Liver (tissue), 3 donors: ENCODE measurements around the gene CHRM5.

ENCODE experiments used
- CTCF ChIP-seq: fragments of 150-350 bp; IDR thresholded peaks from 2 replicates; pipeline ENCODE4 v1.5.1; 2017; ENCODE audit warnings: improper control_type of control experiment, low read depth, low read length; ENCODE audit not compliant: missing input control
- GABPA ChIP-seq, 2 donors: IDR thresholded peaks in 1 of 2; conservative IDR thresholded peaks in 1 of 2; 2 replicates each; pipeline ENCODE4 v1.6.1; 2016; ENCODE audit warnings: antibody characterized with exemption in 2 of 2, mild to moderate bottlenecking in 1 of 2, moderate library complexity in 1 of 2
- REST ChIP-seq: IDR thresholded peaks from 2 replicates; pipeline ENCODE4 v1.6.1; 2016; ENCODE audit warnings: antibody characterized with exemption, mild to moderate bottlenecking
- RXRA ChIP-seq, 2 donors: IDR thresholded peaks; 2 replicates each; pipeline ENCODE4 v1.6.1; 2017 to 2018; ENCODE audit warnings: antibody characterized with exemption in 2 of 2, mild to moderate bottlenecking in 1 of 2
- SP1 ChIP-seq: IDR thresholded peaks from 2 replicates; pipeline ENCODE4 v1.6.1; 2018; ENCODE audit warnings: antibody characterized with exemption, mild to moderate bottlenecking
- TAF1 ChIP-seq: conservative IDR thresholded peaks from 2 replicates; pipeline ENCODE4 v1.6.1; 2016; ENCODE audit warnings: antibody characterized with exemption, mild to moderate bottlenecking
- YY1 ChIP-seq: IDR thresholded peaks from 2 replicates; pipeline ENCODE4 v1.6.1; 2016; ENCODE audit warnings: antibody characterized with exemption, mild to moderate bottlenecking
- donor health status: healthy.
- donor health status: healthy.

GRCh38 chr15:34014556-34014955 lies 46.3 kb downstream of the CHRM5 start:
- TF ChIP-seq CTCF = no peak
- no peak for TF ChIP-seq YY1
- no peak for TF ChIP-seq RXRA (IDR thresholded peaks at IDR 0.05)
- TF ChIP-seq TAF1 = no peak
- TF ChIP-seq SP1 = no peak
- TF ChIP-seq REST = no peak
- no peak for TF ChIP-seq GABPA (IDR thresholded peaks at IDR 0.05 in 1 of 2, conservative IDR thresholded peaks at IDR 0.05 in 1 of 2)
